ENCODE results near the gene MRPL28. TPM values are rescaled to one million over a fixed set of nuclear protein-coding genes. Genes with fewer than 3 reads are reported as not detected.
"Not testable (repeated sequence)": the region's sequence is repeated elsewhere in the genome, so short reads cannot be mapped to it uniquely, and the experiment has no call there.

Gene MRPL28
- total and polyA plus RNA-seq, 4 donors, result 35.5 to 107 (median 40.3) TPM

GRCh38 chr16:334164-334832 lies 36.0 kb downstream of the MRPL28 start:
- H3K27ac ChIP-seq (ENCODE audit: low read depth in 1 of 2, low read length in 2 of 2); H3K36me3 ChIP-seq (ENCODE audit: control insufficient read depth in 1 of 2, insufficient read depth in 2 of 2, low read length in 1 of 2); ATAC-seq (ENCODE audit: low FRiP score); H3K4me3 ChIP-seq (ENCODE audit: low read length in 2 of 2); H3K4me1 ChIP-seq (ENCODE audit: control insufficient read depth in 1 of 2, insufficient read depth in 2 of 2, low read length in 2 of 2); H3K9me3 ChIP-seq (ENCODE audit: control insufficient read depth, low read length); H3K27me3 ChIP-seq (ENCODE audit: control insufficient read depth in 1 of 2, insufficient read depth in 2 of 2, low read length in 1 of 2); DNase-seq: not testable (repeated sequence)
- intact Hi-C loops (cut with DNase I), result loop anchor here in 1 of 2 donors (10.0 kb wide), 1 partner anchor 89 kb away; no protein-coding TSS in a partner anchor
- WGBS, 2 donors, result 97 to 99% methylated on average over 5 of the region's 5 CpGs

- no peaks in the 10 kb centered on the region for H3K4me1 ChIP-seq (ENCODE audit: control insufficient read depth in 1 of 2, insufficient read depth in 2 of 2, low read length in 2 of 2)
- ATAC-seq (ENCODE audit: low FRiP score) (no peak), DNase-seq (no peak)
- no peaks in the 10 kb centered on the region for H3K27me3 ChIP-seq (ENCODE audit: control insufficient read depth in 1 of 2, insufficient read depth in 2 of 2, low read length in 1 of 2)
- no peak overlapping the region for H3K4me3 ChIP-seq (ENCODE audit: low read length in 2 of 2)
- H3K36me3 ChIP-seq (ENCODE audit: control insufficient read depth in 1 of 2, insufficient read depth in 2 of 2, low read length in 1 of 2), result no peaks in the 10 kb centered on the region
- 41 to 44% methylated on average over 6 of the region's 6 CpGs for WGBS, 2 donors
- intact Hi-C loops (cut with DNase I), result loop anchor here in 1 of 2 donors (10.0 kb wide), 1 partner anchor 89 kb away; no protein-coding TSS in a partner anchor
- H3K9me3 ChIP-seq (ENCODE audit: control insufficient read depth, low read length), result no peaks in the 10 kb centered on the region
- no peak overlapping the region for H3K27ac ChIP-seq (ENCODE audit: low read depth in 1 of 2, low read length in 2 of 2)
Observed at GRCh38 chr16:333406-334094, 36.8 kb downstream of the MRPL28 start.

DNA sequence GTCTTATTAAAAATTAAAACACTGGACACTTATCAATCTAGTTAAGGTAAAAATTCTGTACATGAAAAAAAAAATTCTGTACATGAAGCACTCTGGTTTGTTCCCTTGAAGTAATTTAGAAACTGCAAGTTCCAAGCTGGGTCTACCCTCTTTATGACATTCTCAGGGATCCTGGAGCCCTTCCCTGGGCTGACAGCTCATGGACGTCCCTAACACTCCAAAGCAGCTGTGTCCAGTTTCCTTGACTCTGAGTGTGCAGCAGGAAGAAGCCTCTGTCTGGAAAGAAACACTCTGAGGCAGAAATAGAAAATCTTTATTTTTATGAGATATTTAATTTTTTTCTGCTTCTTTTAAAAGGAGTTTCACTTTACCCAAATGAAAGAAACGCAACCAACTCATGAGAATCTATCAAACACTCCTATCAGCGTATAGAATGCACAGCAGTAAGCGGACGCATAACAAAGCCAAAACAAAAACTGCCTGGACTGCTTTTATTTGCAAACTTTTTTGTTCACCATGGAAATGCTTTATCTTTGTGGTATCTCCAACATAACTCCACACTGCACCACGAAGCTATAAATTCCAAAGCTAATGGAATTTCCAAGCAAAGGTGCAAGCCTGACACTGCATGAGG lies 39.0 kb downstream of the MRPL28 start:
- not testable (repeated sequence) for H3K4me3 ChIP-seq (ENCODE audit: low read length in 2 of 2); H3K4me1 ChIP-seq (ENCODE audit: control insufficient read depth in 1 of 2, insufficient read depth in 2 of 2, low read length in 2 of 2); H3K27me3 ChIP-seq (ENCODE audit: control insufficient read depth in 1 of 2, insufficient read depth in 2 of 2, low read length in 1 of 2); DNase-seq; H3K27ac ChIP-seq (ENCODE audit: low read depth in 1 of 2, low read length in 2 of 2); H3K9me3 ChIP-seq (ENCODE audit: control insufficient read depth, low read length); H3K36me3 ChIP-seq (ENCODE audit: control insufficient read depth in 1 of 2, insufficient read depth in 2 of 2, low read length in 1 of 2); ATAC-seq (ENCODE audit: low FRiP score)
- intact Hi-C loops (cut with DNase I), result loop anchor here in 1 of 2 donors (10.0 kb wide), 1 partner anchor 86 kb away; no protein-coding TSS in a partner anchor
- WGBS, 2 donors, result 70 to 73% methylated on average over 5 to 6 of the region's 6 CpGs

DNA sequence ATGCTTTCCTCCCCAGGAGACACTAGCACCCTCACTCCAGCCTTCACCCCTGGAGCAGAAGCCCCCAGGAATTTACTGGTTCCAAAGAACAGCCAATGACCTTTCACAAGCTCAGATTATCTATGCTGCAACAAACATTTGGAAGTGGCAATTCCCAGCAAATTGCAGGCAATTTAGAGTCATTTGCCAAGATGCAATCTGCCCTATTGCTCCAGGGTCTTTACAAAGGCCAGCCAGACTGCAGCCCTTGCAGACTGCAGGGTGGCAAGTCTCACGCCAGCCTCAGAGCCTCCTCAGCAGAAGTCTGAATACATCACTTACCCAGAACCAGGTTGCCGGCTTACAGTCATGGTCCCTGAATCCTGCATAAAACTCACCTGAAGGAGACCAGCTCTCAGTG lies 39.6 kb downstream of the MRPL28 start:
- Histone ChIP-seq H3K9me3 (ENCODE audit: control insufficient read depth, low read length) (no peaks in the 10 kb centered on the region), H3K4me3 (ENCODE audit: low read length in 2 of 2) (no peak overlapping the region), H3K27ac (ENCODE audit: low read depth in 1 of 2, low read length in 2 of 2) (no peak overlapping the region), H3K4me1 (ENCODE audit: control insufficient read depth in 1 of 2, insufficient read depth in 2 of 2, low read length in 2 of 2) (no peaks in the 10 kb centered on the region), H3K36me3 (ENCODE audit: control insufficient read depth in 1 of 2, insufficient read depth in 2 of 2, low read length in 1 of 2) (no peaks in the 10 kb centered on the region), H3K27me3 (ENCODE audit: control insufficient read depth in 1 of 2, insufficient read depth in 2 of 2, low read length in 1 of 2) (no peaks in the 10 kb centered on the region)
- ATAC-seq (ENCODE audit: low FRiP score) (no peak), DNase-seq (no peak)
- intact Hi-C loops (cut with DNase I), result loop anchor here in 1 of 2 donors (10.0 kb wide), 1 partner anchor 86 kb away; no protein-coding TSS in a partner anchor
- WGBS, 2 donors, result 76 to 83% methylated on average over 2 of the region's 2 CpGs

GRCh38 chr16:325375-326145 lies 44.8 kb downstream of the MRPL28 start:
- Histone ChIP-seq H3K27me3 (ENCODE audit: control insufficient read depth in 1 of 2, insufficient read depth in 2 of 2, low read length in 1 of 2) (no peaks in the 10 kb centered on the region), H3K4me1 (ENCODE audit: control insufficient read depth in 1 of 2, insufficient read depth in 2 of 2, low read length in 2 of 2) (no peaks in the 10 kb centered on the region), H3K27ac (ENCODE audit: low read depth in 1 of 2, low read length in 2 of 2) (no peak overlapping the region), H3K4me3 (ENCODE audit: low read length in 2 of 2) (no peak overlapping the region), H3K36me3 (ENCODE audit: control insufficient read depth in 1 of 2, insufficient read depth in 2 of 2, low read length in 1 of 2) (no peaks in the 10 kb centered on the region), H3K9me3 (ENCODE audit: control insufficient read depth, low read length) (no peaks in the 10 kb centered on the region)
- DNase-seq (no peak), ATAC-seq (ENCODE audit: low FRiP score) (no peak)
- WGBS, 2 donors, result 92% methylated on average over 28 of the region's 28 CpGs
- intact Hi-C loops (cut with DNase I), result no loop called here

DNA sequence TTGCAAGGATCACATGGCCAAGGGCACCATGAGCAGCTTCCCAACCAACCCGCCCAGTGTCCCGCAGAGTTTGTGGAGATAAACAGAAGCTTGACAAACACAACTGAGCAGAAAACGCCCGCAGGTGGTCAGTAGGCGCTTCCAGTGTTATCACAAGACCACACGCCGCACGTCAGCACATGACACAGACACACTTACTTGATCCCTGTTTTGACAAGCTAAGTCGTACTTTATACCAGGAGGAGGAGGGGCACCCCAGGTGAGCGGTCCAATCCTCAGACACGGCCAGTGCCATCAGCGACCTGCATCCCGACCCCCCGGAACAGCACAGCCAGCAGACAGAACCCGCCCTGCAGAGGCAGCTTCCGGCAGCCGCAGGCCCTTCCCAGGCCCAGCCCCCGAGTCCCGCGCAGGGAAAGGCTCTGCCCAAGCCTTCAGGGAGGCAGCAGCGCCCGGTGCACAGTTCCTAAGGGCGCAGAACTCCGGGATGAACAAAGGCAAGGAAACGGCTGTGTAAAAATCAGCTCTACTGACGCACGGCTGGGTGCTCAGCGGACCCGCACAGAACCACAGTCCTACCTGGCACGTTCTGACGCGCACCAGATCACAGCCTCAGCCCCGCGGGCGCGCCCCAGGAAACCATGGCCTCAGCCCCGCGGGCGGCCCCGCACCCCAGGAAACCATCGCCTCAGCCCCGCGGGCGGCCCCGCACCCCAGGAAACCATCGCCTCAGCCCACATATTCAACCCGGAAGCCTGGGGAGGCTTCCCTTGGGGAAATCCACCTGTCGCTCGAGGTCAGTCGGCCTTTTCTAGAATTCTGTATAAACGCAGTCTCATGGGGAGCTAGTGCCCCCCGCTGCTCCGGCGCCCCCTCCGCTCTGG lies 45.6 kb downstream of the MRPL28 start:
- intact Hi-C loops (cut with DNase I), result no loop called here
- Histone ChIP-seq H3K27ac (ENCODE audit: low read depth in 1 of 2, low read length in 2 of 2) (no peak overlapping the region), H3K9me3 (ENCODE audit: control insufficient read depth, low read length) (no peaks in the 10 kb centered on the region), H3K27me3 (ENCODE audit: control insufficient read depth in 1 of 2, insufficient read depth in 2 of 2, low read length in 1 of 2) (no peaks in the 10 kb centered on the region), H3K36me3 (ENCODE audit: control insufficient read depth in 1 of 2, insufficient read depth in 2 of 2, low read length in 1 of 2) (no peaks in the 10 kb centered on the region), H3K4me1 (ENCODE audit: control insufficient read depth in 1 of 2, insufficient read depth in 2 of 2, low read length in 2 of 2) (no peaks in the 10 kb centered on the region), H3K4me3 (ENCODE audit: low read length in 2 of 2) (no peak overlapping the region)
- ATAC-seq (ENCODE audit: low FRiP score) (no peak), DNase-seq (peak in 1 of 2 donors; percentile 74)
- 77 to 81% methylated on average over 55 of the region's 55 CpGs for WGBS, 2 donors

GRCh38 chr16:324201-324450 lies 46.2 kb downstream of the MRPL28 start:
- no peaks in the 10 kb centered on the region for H3K36me3 ChIP-seq (ENCODE audit: control insufficient read depth in 1 of 2, insufficient read depth in 2 of 2, low read length in 1 of 2)
- H3K27ac ChIP-seq (ENCODE audit: low read depth in 1 of 2, low read length in 2 of 2), result no peak overlapping the region
- no peak overlapping the region for H3K4me3 ChIP-seq (ENCODE audit: low read length in 2 of 2)
- WGBS, 2 donors, result 92 to 93% methylated on average over 17 of the region's 17 CpGs
- no peaks in the 10 kb centered on the region for H3K4me1 ChIP-seq (ENCODE audit: control insufficient read depth in 1 of 2, insufficient read depth in 2 of 2, low read length in 2 of 2)
- ATAC-seq (ENCODE audit: low FRiP score) (no peak), DNase-seq (no peak)
- no peaks in the 10 kb centered on the region for H3K27me3 ChIP-seq (ENCODE audit: control insufficient read depth in 1 of 2, insufficient read depth in 2 of 2, low read length in 1 of 2)
- H3K9me3 ChIP-seq (ENCODE audit: control insufficient read depth, low read length), result no peaks in the 10 kb centered on the region
- intact Hi-C loops (cut with DNase I), result no loop called here
